HepG2 (cell line): ENCODE data around the gene ERRFI1. TPM values are rescaled to one million over a fixed set of nuclear protein-coding genes. Genes with fewer than 3 reads are reported as not detected.

Experiments
- ATAC-seq: fragments of 200-7000 bp; cut with Tn5 transposase; 3 replicates; pipeline ENCODE4 v1.9.1; 2020; ENCODE audit warnings: mild to moderate bottlenecking, moderate library complexity
- Bru-seq: library from RNA; stranded (reverse); fragments of 400-500 nt; gene quantifications from one replicate; lab custom pipeline; 2021; lab: Mats Ljungman, UMichigan
- BruChase-seq, 2 experiments: library from RNA; stranded (reverse); fragments of 400-500 nt; gene quantifications; one replicate each; lab custom pipeline; 2021; lab: Mats Ljungman, UMichigan
- BruUV-seq: library from RNA; stranded (reverse); fragments of 400-500 nt; replicated peaks from 2 replicates; lab custom pipeline; 2021; lab: Mats Ljungman, UMichigan
- CTCF ChIA-PET: fragments of 300-600 bp; formaldehyde crosslinking; extraction: SDS; loops from one replicate; lab custom pipeline; 2021; ENCODE audit warnings: low total read pairs, inconsistent platforms, low intra/inter-chr PET ratio; lab: Yijun Ruan, JAX
- POLR2A ChIA-PET: fragments of 350-600 bp; sonication (Branson Sonifier 250); formaldehyde crosslinking; loops from one replicate; lab custom pipeline; 2020; ENCODE audit warnings: antibody characterized with exemption, inconsistent platforms; lab: Yijun Ruan, JAX
- DNase-seq: peaks from one replicate; pipeline ENCODE4 v3.0.0-alpha.2; 2015; ENCODE audit warnings: low spot score
- FAIRE-seq: peaks from 3 replicates; lab custom pipeline; 2011; peaks lifted over from hg19 to GRCh38; lab: Jason Lieb, UNC
- H2AFZ ChIP-seq: one replicate; pipeline ENCODE4 v1.6.1; 2011; ENCODE audit warnings: low read length, inconsistent platforms
- H3K27ac ChIP-seq: fragments of 300-600 bp; 3 replicates; pipeline ENCODE4 v1.8.0; 2011; ENCODE audit warnings: mixed run types, mild to moderate bottlenecking, mixed read lengths, low read length, inconsistent platforms; ENCODE audit not compliant: insufficient read depth; ENCODE audit errors: extremely low read length
- H3K27me3 ChIP-seq, 2 experiments: fragments of 200-600 bp in 1 of 2; 2 replicates in 1 of 2; 3 replicates in 1 of 2; pipeline versions ENCODE4 v1.6.0 to v1.8.0; 2011; ENCODE audit warnings: low read length in 2 of 2, mild to moderate bottlenecking in 2 of 2, moderate library complexity in 2 of 2, inconsistent platforms in 1 of 2; ENCODE audit not compliant: insufficient read depth in 2 of 2, control insufficient read depth in 1 of 2
- H3K36me3 ChIP-seq, 2 experiments: fragments of 200-600 bp in 1 of 2; replicated peaks in 1 of 2; 2 replicates in 1 of 2; 3 replicates in 1 of 2; pipeline versions ENCODE4 v1.5.1 to v1.8.0; 2011; ENCODE audit warnings: low read length in 2 of 2, inconsistent platforms in 1 of 2; ENCODE audit not compliant: insufficient read depth in 2 of 2, control insufficient read depth in 1 of 2
- H3K4me1 ChIP-seq: 2 replicates; pipeline ENCODE4 v1.5.1; 2012; ENCODE audit warnings: low read length, inconsistent platforms; ENCODE audit not compliant: insufficient read depth
- H3K4me2 ChIP-seq: 2 replicates; pipeline ENCODE4 v1.6.0; 2011; ENCODE audit warnings: low read depth, low read length, inconsistent platforms
- H3K4me3 ChIP-seq, 3 experiments: fragments of 200-600 bp in 1 of 3; sonication (generic), shearing (Covaris generic) in 1 of 3; replicated peaks in 1 of 3; 2 replicates each; pipeline ENCODE4 v1.5.1; 2011 to 2016; ENCODE audit warnings: low read length in 3 of 3, inconsistent platforms in 2 of 3, low read depth in 2 of 3, mild to moderate bottlenecking in 2 of 3, control low read depth in 1 of 3, mixed read lengths in 1 of 3; ENCODE audit not compliant: insufficient read depth in 1 of 3
- H3K79me2 ChIP-seq: one replicate; pipeline ENCODE4 v1.6.1; 2011; ENCODE audit warnings: low read length, inconsistent platforms; ENCODE audit not compliant: insufficient read depth
- H3K9ac ChIP-seq: 2 replicates; pipeline ENCODE4 v1.6.0; 2011; ENCODE audit warnings: mild to moderate bottlenecking, low read depth, low read length, inconsistent platforms; ENCODE audit not compliant: insufficient read depth
- H3K9me3 ChIP-seq: 2 replicates; pipeline ENCODE4 v1.5.1; 2012; ENCODE audit warnings: mild to moderate bottlenecking, low read length
- H4K20me1 ChIP-seq: 2 replicates; pipeline ENCODE4 v1.6.0; 2011; ENCODE audit warnings: inconsistent platforms, mild to moderate bottlenecking, low read length, moderate library complexity; ENCODE audit not compliant: insufficient read depth
- CHCHD3 ChIP-seq: sonication (generic); formaldehyde crosslinking; IDR thresholded peaks from 2 replicates; pipeline ENCODE4 v1.8.0; 2022; ENCODE audit warnings: mild to moderate bottlenecking, missing genetic modification reagents, moderate library complexity
- DMAP1 ChIP-seq: IDR thresholded peaks from 2 replicates; pipeline ENCODE4 v1.6.1; 2016
- ETV5 ChIP-seq: IDR thresholded peaks from 2 replicates; pipeline ENCODE4 v1.6.1; 2018; ENCODE audit warnings: missing biosample characterization, missing genetic modification reagents, inconsistent platforms, borderline replicate concordance
- ISL2 ChIP-seq: sonication (generic); formaldehyde crosslinking; IDR thresholded peaks from 2 replicates; pipeline ENCODE4 v1.5.0; 2020; ENCODE audit warnings: missing genetic modification reagents
- NR1H2 ChIP-seq: sonication (generic); formaldehyde crosslinking; IDR thresholded peaks from 2 replicates; pipeline ENCODE4 v1.8.1; 2022; ENCODE audit warnings: low read depth, missing genetic modification reagents, borderline replicate concordance
- RXRA ChIP-seq: sonication (generic); formaldehyde crosslinking; IDR thresholded peaks from 2 replicates; pipeline ENCODE4 v1.5.1; 2020; ENCODE audit warnings: missing genetic modification reagents
- SYNCRIP ChIP-seq: fragments of 200-400 bp; formaldehyde crosslinking; IDR thresholded peaks from 2 replicates; pipeline ENCODE4 v1.6.1; 2018; ENCODE audit warnings: mild to moderate bottlenecking, low read depth, low read length; ENCODE audit not compliant: insufficient read depth
- XRCC5 ChIP-seq: fragments of 200-400 bp; formaldehyde crosslinking; optimal IDR thresholded peaks from 2 replicates; pipeline ENCODE3; 2017; ENCODE audit warnings: mild to moderate bottlenecking, low read length
- ZNF468 ChIP-seq: sonication (generic); formaldehyde crosslinking; IDR thresholded peaks from 2 replicates; pipeline ENCODE4 v1.8.0; 2022; ENCODE audit warnings: mild to moderate bottlenecking, moderate library complexity, missing genetic modification reagents
- ZNF550 ChIP-seq: sonication (generic); formaldehyde crosslinking; IDR thresholded peaks from 2 replicates; pipeline ENCODE4 v1.4.0; 2020; ENCODE audit warnings: mild to moderate bottlenecking, missing genetic modification reagents, borderline replicate concordance
- ZNF816 ChIP-seq: sonication (generic); formaldehyde crosslinking; IDR thresholded peaks from 2 replicates; pipeline ENCODE4 v1.8.0; 2022; ENCODE audit warnings: missing genetic modification reagents, mild to moderate bottlenecking, borderline replicate concordance
- ZNF841 ChIP-seq: sonication (generic); formaldehyde crosslinking; IDR thresholded peaks from 2 replicates; pipeline ENCODE4 v1.8.1; 2023; ENCODE audit warnings: missing genetic modification reagents, borderline replicate concordance
- WGBS: methylation state at CpG from one replicate; pipeline ENCODE4 v1.1.6; 2017; ENCODE audit warnings: low lambda C conversion rate; 5-methylcytosine and 5-hydroxymethylcytosine counted together
- in situ Hi-C: cut with HindIII; loops from 2 replicates; pipeline ENCODE4 v1.10.0; 2017; ENCODE audit warnings: low pct_unique_long_range_greater_than_20kb; ENCODE audit not compliant: extremely low pct_ligation_motif_present
- intact Hi-C: fragments of 100-400 bp; cut with micrococcal nuclease; formaldehyde crosslinking; loops from one replicate; pipeline ENCODE4 v1.10.0; 2022; ENCODE audit not compliant: unreplicated experiment
- long read RNA-seq, 2 experiments: library from RNA in 1 of 2; library from polyadenylated mRNA in 1 of 2; stranded (forward) in 1 of 2; unstranded in 1 of 2; transcript quantifications; one replicate each; pipeline ENCODE4 v2.0.0, GENCODE V29; 2019 to 2022
- polyA minus RNA-seq, 3 experiments: library from RNA; depleted of rRNA, polyadenylated mRNA; stranded (reverse); fragments of >200 nt; gene quantifications; 2 replicates each; pipeline ENCODE4 v1.2.3, GENCODE V29; 2011; ENCODE audit warnings: low replicate concordance in 1 of 3
- polyA plus RNA-seq, 8 experiments: library from polyadenylated mRNA; depleted of rRNA in 3 of 8; stranded (reverse) in 7 of 8; unstranded in 1 of 8; fragments of >200 nt; fragmentation: Illumina TruSeq in 4 of 8; extraction: Trizol in 4 of 8; gene quantifications; 2 replicates each; pipeline versions ENCODE4 v1.2.1 to v1.2.3, GENCODE V29; 2011 to 2016; ENCODE audit warnings: low read depth in 4 of 8, missing spikeins in 1 of 8, mixed read lengths in 1 of 8; ENCODE audit not compliant: insufficient read depth in 1 of 8
- total RNA-seq, 5 experiments: library from RNA; depleted of rRNA; stranded (reverse); fragments of >200 nt; fragmentation: Illumina TruSeq; extraction: Trizol; gene quantifications; 2 replicates each; pipeline ENCODE4 v1.2.3, GENCODE V29; 2016; ENCODE audit warnings: low read depth in 1 of 5
- TF ChIP-seq, protein P1 (sequence below): sonication (generic); formaldehyde crosslinking; IDR thresholded peaks from 2 replicates; pipeline ENCODE4 v1.8.1; 2023; ENCODE audit warnings: missing genetic modification reagents, mild to moderate bottlenecking, borderline replicate concordance
- TF ChIP-seq, protein P2 (sequence below): sonication (generic); formaldehyde crosslinking; IDR thresholded peaks from 2 replicates; pipeline ENCODE4 v1.9.0; 2021; ENCODE audit warnings: missing genetic modification reagents, mild to moderate bottlenecking, borderline replicate concordance

The ERRFI1 gene, protein sequence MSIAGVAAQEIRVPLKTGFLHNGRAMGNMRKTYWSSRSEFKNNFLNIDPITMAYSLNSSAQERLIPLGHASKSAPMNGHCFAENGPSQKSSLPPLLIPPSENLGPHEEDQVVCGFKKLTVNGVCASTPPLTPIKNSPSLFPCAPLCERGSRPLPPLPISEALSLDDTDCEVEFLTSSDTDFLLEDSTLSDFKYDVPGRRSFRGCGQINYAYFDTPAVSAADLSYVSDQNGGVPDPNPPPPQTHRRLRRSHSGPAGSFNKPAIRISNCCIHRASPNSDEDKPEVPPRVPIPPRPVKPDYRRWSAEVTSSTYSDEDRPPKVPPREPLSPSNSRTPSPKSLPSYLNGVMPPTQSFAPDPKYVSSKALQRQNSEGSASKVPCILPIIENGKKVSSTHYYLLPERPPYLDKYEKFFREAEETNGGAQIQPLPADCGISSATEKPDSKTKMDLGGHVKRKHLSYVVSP
- total RNA-seq (2016; rRNA removed; fragmentation: Illumina TruSeq; extraction: Trizol) = 84.4 and 99.5 TPM in 2 replicates
- 16.2 and 17.9 TPM in 2 replicates for total RNA-seq (2016; cell fraction: cytosol; rRNA removed; fragmentation: Illumina TruSeq; extraction: Trizol; ENCODE audit: low read depth)
- total RNA-seq (2016; cell fraction: insoluble cytoplasmic fraction; rRNA removed; fragmentation: Illumina TruSeq; extraction: Trizol) = 83.4 and 92.6 TPM in 2 replicates
- 72.5 and 74.8 TPM in 2 replicates for total RNA-seq (2016; cell fraction: membrane; rRNA removed; fragmentation: Illumina TruSeq; extraction: Trizol)
- 61.8 and 73.3 TPM in 2 replicates for total RNA-seq (2016; cell fraction: nucleus; rRNA removed; fragmentation: Illumina TruSeq; extraction: Trizol)
- polyA plus RNA-seq (2011; rRNA removed) = 634 and 753 TPM in 2 replicates
- polyA plus RNA-seq (2011; cell fraction: cytosol; rRNA removed) = 492 and 608 TPM in 2 replicates
- polyA plus RNA-seq (2011; cell fraction: nucleus; rRNA removed) = 300 and 467 TPM in 2 replicates
- polyA plus RNA-seq (2012) = 335 and 494 TPM in 2 replicates
- 8.7 and 10.5 TPM in 2 replicates for polyA plus RNA-seq (2016; cell fraction: cytosol; fragmentation: Illumina TruSeq; extraction: Trizol; ENCODE audit: low read depth)
- 102 and 107 TPM in 2 replicates for polyA plus RNA-seq (2016; cell fraction: insoluble cytoplasmic fraction; fragmentation: Illumina TruSeq; extraction: Trizol; ENCODE audit: low read depth)
- polyA plus RNA-seq (2016; cell fraction: membrane; fragmentation: Illumina TruSeq; extraction: Trizol; ENCODE audit: low read depth) = 41.9 and 45.1 TPM in 2 replicates
- polyA plus RNA-seq (2016; cell fraction: nucleus; fragmentation: Illumina TruSeq; extraction: Trizol; ENCODE audit: insufficient read depth, low read depth) = 110 and 117 TPM in 2 replicates
- polyA minus RNA-seq (2011; rRNA and poly(A)+ RNA removed; ENCODE audit: low replicate concordance) = 6.9 and 217 TPM in 2 replicates
- polyA minus RNA-seq (2011; cell fraction: cytosol; rRNA and poly(A)+ RNA removed) = 288 and 291 TPM in 2 replicates
- 228 and 458 TPM in 2 replicates for polyA minus RNA-seq (2011; cell fraction: nucleus; rRNA and poly(A)+ RNA removed)
- Bru-seq, nascent RNA = percentile 99 among the genes with signal in this experiment
- percentile 99 among the genes with signal in this experiment for BruChase-seq, experiment 1, labeled RNA remaining after a 6-hour chase
- BruChase-seq, experiment 2, labeled RNA remaining after a 2-hour chase = percentile 99 among the genes with signal in this experiment
- long read RNA-seq, experiment 1, transcript ERRFI1-201 (4 exons, 3,104 nt) = major isoform, 59 of 76 reads
- long read RNA-seq, experiment 1, partial matches to known transcripts = 3 of 76 reads
- long read RNA-seq, experiment 1, other reads (novel, unspliced or antisense) = 12 of 76 reads
- long read RNA-seq, experiment 2, transcript ERRFI1-201 (4 exons, 3,104 nt) = major isoform, 138 of 417 reads
- long read RNA-seq, experiment 2, transcript ERRFI1-205 (4 exons, 787 nt) = minor isoform, 9 of 417 reads
- long read RNA-seq, experiment 2, partial matches to known transcripts = 21 of 417 reads
- long read RNA-seq, experiment 2, other reads (novel, unspliced or antisense) = 248 of 417 reads

- Histone ChIP-seq H3K27ac (peak within 1 kb of the TSS; percentile 99), H4K20me1 (peaks cover 47% of the 10 kb centered on the region), H3K4me1 (peaks cover 29% of the 10 kb centered on the region), H3K4me2 (peak within 1 kb of the TSS; percentile 99), H3K79me2 (peaks cover 67% of the 10 kb centered on the region), H3K9ac (peak within 1 kb of the TSS; percentile 100), H3K36me3 (peaks cover 2 to 31% of the 10 kb centered on the region in 2 experiments; a peak in 4 of 5 replicates), H3K9me3 (no peaks in the 10 kb centered on the region), H3K4me3 (peak within 1 kb of the TSS; percentile 94 to 100 (median 95)), H2AFZ (no peak within 1 kb of the TSS), H3K27me3 (peaks cover 0 to 5% of the 10 kb centered on the region in 2 experiments; a peak in 1 of 5 replicates)
- DNase-seq = peak; percentile 86
- WGBS = under 1% methylated on average over 22 of the region's 98 CpGs
- ATAC-seq = peak; percentile 82
- POLR2A ChIA-PET = interaction anchor here (0.9 to 3.7 kb wide), 41 partner anchors 10 to 324 kb away, joined by 3 to 99 read pairs (median 9); partner anchors contain the start of gene PARK7
- CTCF ChIA-PET = no interaction called here
- in situ Hi-C loops = loop anchor here (10.0 to 25.0 kb wide), 2 partner anchors 111 to 208 kb away; no protein-coding TSS in a partner anchor
- intact Hi-C loops = loop anchor here (2.0 to 10.0 kb wide), 5 partner anchors 51 to 288 kb away; no protein-coding TSS in a partner anchor
- FAIRE-seq = no peak
- BruUV-seq = no TSS peak
- TF ChIP-seq CHCHD3 (CRISPR knock-in tag) (no peak; the same call in 1 of the 2 replicates), ISL2 (CRISPR knock-in tag) (peak; percentile 78), DMAP1 (CRISPR knock-in tag) (peak; percentile 39), ZNF816 (peak; percentile 94), ZNF841 (CRISPR knock-in tag) (peak; percentile 85; the same call in 1 of the 2 replicates), ZNF550 (no peak), ETV5 (no peak; the same call in 1 of the 2 replicates), RXRA (CRISPR knock-in tag) (no peak), NR1H2 (CRISPR knock-in tag) (no peak), ZNF468 (CRISPR knock-in tag) (no peak), SYNCRIP (no peak), XRCC5 (peak; percentile 15)
- TF ChIP-seq, protein P1, sequence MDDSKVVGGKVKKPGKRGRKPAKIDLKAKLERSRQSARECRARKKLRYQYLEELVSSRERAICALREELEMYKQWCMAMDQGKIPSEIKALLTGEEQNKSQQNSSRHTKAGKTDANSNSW (CRISPR knock-in tag) = peak; percentile 78; the same call in 1 of the 2 replicates
- TF ChIP-seq, protein P2, sequence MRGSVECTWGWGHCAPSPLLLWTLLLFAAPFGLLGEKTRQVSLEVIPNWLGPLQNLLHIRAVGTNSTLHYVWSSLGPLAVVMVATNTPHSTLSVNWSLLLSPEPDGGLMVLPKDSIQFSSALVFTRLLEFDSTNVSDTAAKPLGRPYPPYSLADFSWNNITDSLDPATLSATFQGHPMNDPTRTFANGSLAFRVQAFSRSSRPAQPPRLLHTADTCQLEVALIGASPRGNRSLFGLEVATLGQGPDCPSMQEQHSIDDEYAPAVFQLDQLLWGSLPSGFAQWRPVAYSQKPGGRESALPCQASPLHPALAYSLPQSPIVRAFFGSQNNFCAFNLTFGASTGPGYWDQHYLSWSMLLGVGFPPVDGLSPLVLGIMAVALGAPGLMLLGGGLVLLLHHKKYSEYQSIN (CRISPR knock-in tag) = no peak
These were observed at the start of gene ERRFI1 for GRCh38 chr1:8026153-8026975. Gene ERRFI1, minus strand, starts transcription at chr1:8026309. Its CDS starts 10,690 bp downstream, at chr1:8015619.
